ENCODE data around the gene ADI1. TPM values are rescaled to one million over a fixed set of nuclear protein-coding genes. Genes with fewer than 3 reads are reported as not detected.
A peak's percentile ranks its signal among the peaks of the same experiment; 100 is the strongest.

Gene ADI1
- polyA plus RNA-seq, 1 of the 3 experiments (the other 2 are of a cell fraction): 67.2 TPM

DNA sequence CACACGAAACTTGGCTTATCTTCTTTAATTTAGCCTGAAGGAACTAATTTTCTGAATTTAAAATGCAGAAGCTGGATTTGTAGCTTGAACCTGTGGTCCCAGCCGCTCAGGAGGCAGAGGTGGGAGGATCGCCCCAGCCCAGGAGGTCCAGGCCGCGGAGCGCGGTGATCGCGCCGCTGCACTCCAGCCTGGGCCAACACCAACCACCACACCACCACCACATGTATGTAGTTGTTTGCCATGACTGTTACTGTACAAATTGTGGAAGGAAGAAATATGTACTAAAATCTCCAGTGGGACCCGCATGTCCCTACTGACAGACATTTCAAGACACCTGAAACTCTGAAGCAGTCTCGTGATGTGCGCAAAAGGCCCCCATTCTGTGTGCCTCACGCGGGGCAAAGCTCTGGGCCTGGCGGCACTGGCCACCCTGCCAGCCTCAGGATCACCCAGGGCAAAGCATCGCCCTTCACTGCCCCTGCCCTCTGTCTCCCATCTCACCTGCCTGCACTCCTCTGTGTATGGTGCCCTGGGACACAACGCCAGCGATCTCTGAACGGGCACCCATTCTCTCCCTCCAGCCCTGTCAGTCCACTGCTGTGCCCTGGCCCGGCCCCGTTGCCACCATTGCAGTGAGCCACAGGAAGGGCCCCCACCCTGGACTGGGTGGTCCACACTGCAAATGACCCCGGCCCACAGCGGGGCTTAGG lies 10.1 kb upstream of the ADI1 start (continued):
- no peak for TF ChIP-seq TAF1 (IDR thresholded peaks at IDR 0.05; ENCODE audit: borderline replicate concordance, low read depth, low read length)
- TF ChIP-seq EP300 (IDR thresholded peaks at IDR 0.05; ENCODE audit: borderline replicate concordance in 1 of 2, low read depth in 1 of 2, low read length in 1 of 2): no peak

- POLR2A ChIA-PET: no interaction called here
- no peak overlapping the region for H2AFZ ChIP-seq (ENCODE audit: low read depth)
- no peaks in the 10 kb centered on the region for H3K27me3 ChIP-seq (ENCODE audit: insufficient read depth)
- no peaks in the 10 kb centered on the region for H3K36me3 ChIP-seq (replicated peaks in 1 of 2; ENCODE audit: control insufficient read depth in 1 of 2, insufficient read depth in 2 of 2, low read length in 1 of 2)
- H3K79me2 ChIP-seq (ENCODE audit: insufficient read depth): no peaks in the 10 kb centered on the region
- H3K9me3 ChIP-seq: no peaks in the 10 kb centered on the region
- H3K4me2 ChIP-seq: no peak overlapping the region
- no peak overlapping the region for H3K9ac ChIP-seq
- WGBS (ENCODE audit: low lambda C conversion rate): 95% methylated on average over 32 of the region's 40 CpGs
- H3K4me3 ChIP-seq (ENCODE audit: low read depth in 2 of 2, low read length in 1 of 2): no peak overlapping the region
- no peak for TF ChIP-seq ELF1 (IDR thresholded peaks at IDR 0.05)
- no peak for TF ChIP-seq NRF1 (IDR thresholded peaks at IDR 0.05; ENCODE audit: low read depth, low read length)
- TF ChIP-seq NFIC (IDR thresholded peaks at IDR 0.05; ENCODE audit: borderline replicate concordance): no peak
- no peak for TF ChIP-seq CHD2 (IDR thresholded peaks at IDR 0.05; ENCODE audit: low read length, partially characterized antibody)
- TF ChIP-seq SMC3 (IDR thresholded peaks at IDR 0.05; ENCODE audit: low read depth, low read length): no peak
- TF ChIP-seq ZBTB33 (IDR thresholded peaks at IDR 0.05; ENCODE audit: borderline replicate concordance, low read depth): no peak
- TF ChIP-seq, protein P1, sequence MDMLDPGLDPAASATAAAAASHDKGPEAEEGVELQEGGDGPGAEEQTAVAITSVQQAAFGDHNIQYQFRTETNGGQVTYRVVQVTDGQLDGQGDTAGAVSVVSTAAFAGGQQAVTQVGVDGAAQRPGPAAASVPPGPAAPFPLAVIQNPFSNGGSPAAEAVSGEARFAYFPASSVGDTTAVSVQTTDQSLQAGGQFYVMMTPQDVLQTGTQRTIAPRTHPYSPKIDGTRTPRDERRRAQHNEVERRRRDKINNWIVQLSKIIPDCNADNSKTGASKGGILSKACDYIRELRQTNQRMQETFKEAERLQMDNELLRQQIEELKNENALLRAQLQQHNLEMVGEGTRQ (IDR thresholded peaks at IDR 0.05; ENCODE audit: borderline replicate concordance, low read depth, low read length): no peak
- TF ChIP-seq TCF12 (IDR thresholded peaks at IDR 0.05): no peak
- H3F3A ChIP-seq (replicated peaks; ENCODE audit: insufficient read depth): peaks cover 4% of the 10 kb centered on the region
- no peak overlapping the region for H3K27ac ChIP-seq (ENCODE audit: low read depth in 2 of 2, low read length in 1 of 2)
- H4K20me1 ChIP-seq (ENCODE audit: insufficient read depth): no peaks in the 10 kb centered on the region
- H3K4me1 ChIP-seq (ENCODE audit: control insufficient read depth in 1 of 2, insufficient read depth in 2 of 2, low read depth in 1 of 2, low read length in 1 of 2): peaks cover 17 to 24% of the 10 kb centered on the region in 2 experiments
- CTCF ChIA-PET: interaction anchor here (1.2 kb wide), 1 partner anchor 20 kb away, joined by 3 read pairs; no protein-coding TSS in a partner anchor
- peak; percentile 53 for DNase-seq
- no peaks in the 10 kb centered on the region for H3K9me2 ChIP-seq
Measured at GRCh38 chr2:3527886-3528785, 8.8 kb upstream of the ADI1 start.

DNA sequence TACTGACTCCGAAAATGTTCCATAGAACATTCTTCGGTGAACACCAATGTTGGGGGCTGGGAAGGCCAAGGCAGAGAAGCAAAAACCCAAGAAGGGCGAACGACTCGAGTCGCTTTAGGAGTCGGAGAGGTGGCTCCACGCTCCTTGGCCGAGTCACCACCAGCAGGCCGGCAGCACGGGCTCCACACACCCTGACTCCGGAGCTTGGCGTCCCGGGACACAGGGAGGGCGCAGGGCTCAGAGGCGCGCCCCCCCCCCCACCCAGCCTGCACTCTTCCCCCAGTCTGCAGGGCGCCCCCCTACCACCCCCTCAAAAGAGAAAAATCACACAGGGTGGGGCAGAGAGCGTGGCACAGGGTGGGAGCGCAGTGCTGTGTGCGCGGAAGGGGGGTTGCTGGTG lies 7.5 kb upstream of the ADI1 start:
- Histone ChIP-seq H3K9me3 (no peaks in the 10 kb centered on the region), H3K27ac (ENCODE audit: low read depth in 2 of 2, low read length in 1 of 2) (no peak overlapping the region), H3K4me3 (ENCODE audit: low read depth in 2 of 2, low read length in 1 of 2) (no peak overlapping the region), H3F3A (replicated peaks; ENCODE audit: insufficient read depth) (peaks cover 9% of the 10 kb centered on the region), H4K20me1 (ENCODE audit: insufficient read depth) (no peaks in the 10 kb centered on the region), H3K4me1 (ENCODE audit: control insufficient read depth in 1 of 2, insufficient read depth in 2 of 2, low read depth in 1 of 2, low read length in 1 of 2) (peaks cover 22 to 30% of the 10 kb centered on the region in 2 experiments), H3K9me2 (no peaks in the 10 kb centered on the region), H2AFZ (ENCODE audit: low read depth) (no peak overlapping the region), H3K9ac (no peak overlapping the region), H3K27me3 (ENCODE audit: insufficient read depth) (no peaks in the 10 kb centered on the region), H3K79me2 (ENCODE audit: insufficient read depth) (no peaks in the 10 kb centered on the region), H3K4me2 (no peak overlapping the region), H3K36me3 (replicated peaks in 1 of 2; ENCODE audit: control insufficient read depth in 1 of 2, insufficient read depth in 2 of 2, low read length in 1 of 2) (no peaks in the 10 kb centered on the region)
- ChIA-PET CTCF (no interaction called here), POLR2A (no interaction called here)
- WGBS (ENCODE audit: low lambda C conversion rate): 92% methylated on average over 21 of the region's 22 CpGs
- TF ChIP-seq ZBTB33 (IDR thresholded peaks at IDR 0.05; ENCODE audit: borderline replicate concordance, low read depth): no peak
- peak; percentile 44 for DNase-seq

Measured in SK-N-SH (cell line).